NCI-H748 (cell line): ENCODE results near the gene PLGRKT.
A peak's percentile ranks its signal among the peaks of the same experiment; 100 is the strongest.
"Not testable (repeated sequence)": the region's sequence is repeated elsewhere in the genome, so short reads cannot be mapped to it uniquely, and the experiment has no call there.

Source experiments
- DNase-seq: peaks from one replicate; lab custom pipeline; 2025; ENCODE audit not compliant: unreplicated experiment; lab: John Stamatoyannopoulos, UW

PLGRKT gene

GRCh38 chr9:5453004-5453403, 15.3 kb upstream of the PLGRKT start:
- DNase-seq = no peak

- no peak for DNase-seq
Measured at GRCh38 chr9:5452286-5452609, 14.5 kb upstream of the PLGRKT start.

- peak; percentile 91 for DNase-seq
Measured at GRCh38 chr9:5450359-5451091, 12.8 kb upstream of the PLGRKT start, which contains the start of gene CD274. CD274 (plus strand) TSS chr9:5450542; CDS start chr9:5456114, 5,572 bp downstream.

GRCh38 chr9:5449521-5450358, 12.0 kb upstream of the PLGRKT start:
- no peak for DNase-seq

- no peak for DNase-seq
Measured at GRCh38 chr9:5448461-5449435, 11.0 kb upstream of the PLGRKT start.

- DNase-seq = no peak
Measured at GRCh38 chr9:5448016-5448415, 10.3 kb upstream of the PLGRKT start.

- DNase-seq = no peak
Measured at GRCh38 chr9:5447337-5447736, 9.6 kb upstream of the PLGRKT start.

GRCh38 chr9:5446451-5447236, 8.9 kb upstream of the PLGRKT start:
- no peak for DNase-seq

GRCh38 chr9:5445886-5446285, 8.2 kb upstream of the PLGRKT start:
- no peak for DNase-seq

- not testable (repeated sequence) for DNase-seq
Measured at GRCh38 chr9:5445096-5445495, 7.4 kb upstream of the PLGRKT start.

- DNase-seq = no peak
Measured at GRCh38 chr9:5443850-5444249, 6.1 kb upstream of the PLGRKT start.

GRCh38 chr9:5442400-5443011, 4.8 kb upstream of the PLGRKT start:
- peak; percentile 53 for DNase-seq

GRCh38 chr9:5441043-5441442, 3.3 kb upstream of the PLGRKT start:
- DNase-seq = no peak

- no peak for DNase-seq
Measured at GRCh38 chr9:5440426-5440825, 2.7 kb upstream of the PLGRKT start.

GRCh38 chr9:5438301-5439162, 807 bp upstream of the PLGRKT start:
- no peak for DNase-seq

GRCh38 chr9:5436441-5436840, 1.3 kb downstream of the PLGRKT start:
- no peak for DNase-seq

- no peak for DNase-seq
Measured at GRCh38 chr9:5435912-5436311, 1.8 kb downstream of the PLGRKT start.

GRCh38 chr9:5433841-5434810, 3.6 kb downstream of the PLGRKT start:
- not testable (repeated sequence) for DNase-seq
